MCF 10A (cell line): ENCODE measurements around the gene FBXL22. TPM values are rescaled to one million over a fixed set of nuclear protein-coding genes. Genes with fewer than 3 reads are reported as not detected.

ENCODE experiments used
- BruUV-seq: library from RNA; stranded (reverse); fragments of 400-500 nt; replicated peaks from 2 replicates; lab custom pipeline; 2021; lab: Mats Ljungman, UMichigan
- CTCF ChIA-PET: fragments of 300-600 bp; sonication (Branson Sonifier 250); formaldehyde crosslinking; extraction: SDS; loops from one replicate; lab custom pipeline; 2021; ENCODE audit warnings: antibody characterized with exemption, inconsistent platforms; lab: Yijun Ruan, JAX
- POLR2A ChIA-PET: fragments of 300-600, 350-650 bp; sonication (Branson Sonifier 250); formaldehyde crosslinking; extraction: SDS; loops from one replicate; lab custom pipeline; 2020; ENCODE audit warnings: antibody characterized with exemption, inconsistent platforms; lab: Yijun Ruan, JAX
- DNase-seq: peaks from one replicate; pipeline ENCODE4 v3.0.0-alpha.2; 2018; ENCODE audit not compliant: unreplicated experiment
- H3K27ac Mint-ChIP-seq: one replicate; pipeline ENCODE4 v1.8.0; 2022; ENCODE audit warnings: mild to moderate bottlenecking, low read depth, mixed read lengths; ENCODE audit not compliant: unreplicated experiment
- H3K27me3 Mint-ChIP-seq: one replicate; pipeline ENCODE4 v1.8.0; 2022; ENCODE audit warnings: mixed read lengths; ENCODE audit not compliant: insufficient read depth, unreplicated experiment
- H3K36me3 Mint-ChIP-seq: one replicate; pipeline ENCODE4 v1.8.0; 2022; ENCODE audit warnings: mild to moderate bottlenecking, moderate library complexity, mixed read lengths; ENCODE audit not compliant: insufficient read depth, unreplicated experiment
- H3K4me1 Mint-ChIP-seq: one replicate; pipeline ENCODE4 v1.8.0; 2022; ENCODE audit warnings: mixed read lengths; ENCODE audit not compliant: insufficient read depth, unreplicated experiment
- H3K4me3 Mint-ChIP-seq: one replicate; pipeline ENCODE4 v1.8.0; 2022; ENCODE audit warnings: mild to moderate bottlenecking, moderate library complexity, mixed read lengths; ENCODE audit not compliant: unreplicated experiment
- H3K9me3 Mint-ChIP-seq: one replicate; pipeline ENCODE4 v1.8.0; 2022; ENCODE audit warnings: mixed read lengths; ENCODE audit not compliant: unreplicated experiment
- CTCF ChIP-seq: fragments of 200-600 bp; IDR thresholded peaks from one replicate; pipeline ENCODE4 v1.8.0; 2022; ENCODE audit warnings: antibody characterized with exemption, mild to moderate bottlenecking; ENCODE audit not compliant: unreplicated experiment
- intact Hi-C: fragments of 100-400 bp; cut with micrococcal nuclease; formaldehyde crosslinking; loops from 2 replicates; pipeline ENCODE4 v1.14.1; 2022
- total RNA-seq: library from RNA; stranded (reverse); gene quantifications from 2 replicates; pipeline ENCODE4 v1.2.3, GENCODE V29; 2022

Gene FBXL22
- total RNA-seq, 1 experiment from 2014 or later, result 0.58 TPM

GRCh38 chr15:63582179-63582578 is 15.0 kb upstream of the FBXL22 start:
- H3K36me3 Mint-ChIP-seq, result peaks cover 73% of the 10 kb centered on the region
- CTCF ChIA-PET, result interaction anchor here (0.7 to 2.9 kb wide), 2 partner anchors 116 to 595 kb away, joined by 3 to 11 read pairs; no protein-coding TSS in a partner anchor
- POLR2A ChIA-PET, result interaction anchor here (0.9 to 1.3 kb wide), 2 partner anchors 13 to 18 kb away, joined by 3 read pairs; no protein-coding TSS in a partner anchor
- no peak for DNase-seq
- H3K27ac Mint-ChIP-seq, result no peak overlapping the region
- no peaks in the 10 kb centered on the region for H3K9me3 Mint-ChIP-seq
- H3K4me3 Mint-ChIP-seq, result no peak overlapping the region
- no TSS peak for BruUV-seq
- H3K4me1 Mint-ChIP-seq, result peaks cover 12% of the 10 kb centered on the region
- no peaks in the 10 kb centered on the region for H3K27me3 Mint-ChIP-seq
- intact Hi-C loops, result no loop called here
- no peak for TF ChIP-seq CTCF

GRCh38 chr15:63582718-63583426 is 14.3 kb upstream of the FBXL22 start:
- no TSS peak for BruUV-seq
- H3K27me3 Mint-ChIP-seq, result no peaks in the 10 kb centered on the region
- peaks cover 12% of the 10 kb centered on the region for H3K4me1 Mint-ChIP-seq
- H3K9me3 Mint-ChIP-seq, result no peaks in the 10 kb centered on the region
- H3K27ac Mint-ChIP-seq, result no peak overlapping the region
- POLR2A ChIA-PET, result interaction anchor here (1.3 kb wide), 1 partner anchor 13 kb away, joined by 3 read pairs; no protein-coding TSS in a partner anchor
- TF ChIP-seq CTCF, result no peak
- intact Hi-C loops, result no loop called here
- CTCF ChIA-PET, result interaction anchor here (0.7 to 2.9 kb wide), 3 partner anchors 116 to 594 kb away, joined by 3 to 11 read pairs (median 3); no protein-coding TSS in a partner anchor
- DNase-seq, result no peak
- peaks cover 70% of the 10 kb centered on the region for H3K36me3 Mint-ChIP-seq
- H3K4me3 Mint-ChIP-seq, result no peak overlapping the region

GRCh38 chr15:63586790-63587189 is 10.4 kb upstream of the FBXL22 start:
- peaks cover 86% of the 10 kb centered on the region for H3K36me3 Mint-ChIP-seq
- ChIA-PET POLR2A (interaction anchor here (0.8 to 4.3 kb wide), 4 partner anchors 12 to 111 kb away, joined by 3 to 34 read pairs (median 4); partner anchors contain the start of gene FBXL22), CTCF (no interaction called here)
- no peak overlapping the region for H3K27ac Mint-ChIP-seq
- intact Hi-C loops, result no loop called here
- H3K4me3 Mint-ChIP-seq, result no peak overlapping the region
- no peak for DNase-seq
- H3K4me1 Mint-ChIP-seq, result peaks cover 12% of the 10 kb centered on the region
- no TSS peak for BruUV-seq
- no peak for TF ChIP-seq CTCF
- no peaks in the 10 kb centered on the region for H3K9me3 Mint-ChIP-seq
- H3K27me3 Mint-ChIP-seq, result no peaks in the 10 kb centered on the region

- BruUV-seq, result no TSS peak
- Mint-ChIP-seq H3K4me1 (peaks cover 8% of the 10 kb centered on the region), H3K27me3 (no peaks in the 10 kb centered on the region), H3K9me3 (no peaks in the 10 kb centered on the region), H3K36me3 (peaks cover 86% of the 10 kb centered on the region), H3K27ac (no peak overlapping the region), H3K4me3 (no peak overlapping the region)
- ChIA-PET POLR2A (interaction anchor here (1.0 to 4.3 kb wide), 4 partner anchors 11 to 111 kb away, joined by 3 to 34 read pairs (median 6); partner anchors contain the start of gene FBXL22), CTCF (interaction anchor here (1.3 kb wide), 1 partner anchor 121 kb away, joined by 3 read pairs; no protein-coding TSS in a partner anchor)
- no peak for TF ChIP-seq CTCF
- intact Hi-C loops, result no loop called here
- DNase-seq, result peak; percentile 84
Measured at GRCh38 chr15:63587527-63587926, 9.7 kb upstream of the FBXL22 start.
